ENCODE data around the gene PRKRIP1.

- TF ChIP-seq, protein P1, sequence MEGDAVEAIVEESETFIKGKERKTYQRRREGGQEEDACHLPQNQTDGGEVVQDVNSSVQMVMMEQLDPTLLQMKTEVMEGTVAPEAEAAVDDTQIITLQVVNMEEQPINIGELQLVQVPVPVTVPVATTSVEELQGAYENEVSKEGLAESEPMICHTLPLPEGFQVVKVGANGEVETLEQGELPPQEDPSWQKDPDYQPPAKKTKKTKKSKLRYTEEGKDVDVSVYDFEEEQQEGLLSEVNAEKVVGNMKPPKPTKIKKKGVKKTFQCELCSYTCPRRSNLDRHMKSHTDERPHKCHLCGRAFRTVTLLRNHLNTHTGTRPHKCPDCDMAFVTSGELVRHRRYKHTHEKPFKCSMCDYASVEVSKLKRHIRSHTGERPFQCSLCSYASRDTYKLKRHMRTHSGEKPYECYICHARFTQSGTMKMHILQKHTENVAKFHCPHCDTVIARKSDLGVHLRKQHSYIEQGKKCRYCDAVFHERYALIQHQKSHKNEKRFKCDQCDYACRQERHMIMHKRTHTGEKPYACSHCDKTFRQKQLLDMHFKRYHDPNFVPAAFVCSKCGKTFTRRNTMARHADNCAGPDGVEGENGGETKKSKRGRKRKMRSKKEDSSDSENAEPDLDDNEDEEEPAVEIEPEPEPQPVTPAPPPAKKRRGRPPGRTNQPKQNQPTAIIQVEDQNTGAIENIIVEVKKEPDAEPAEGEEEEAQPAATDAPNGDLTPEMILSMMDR (IDR thresholded peaks at IDR 0.05; ENCODE audit: low read depth, low read length), result no peak
- TF ChIP-seq EZH2phosphoT487 (IDR thresholded peaks at IDR 0.05; ENCODE audit: low read depth), result no peak
These were observed 61.3 kb downstream of the PRKRIP1 start for GRCh38 chr7:102457352-102457924.
